Adrenal gland (tissue), 12 donors: Measurements from ENCODE around the gene MIEN1. TPM values are rescaled to one million over a fixed set of nuclear protein-coding genes. Genes with fewer than 3 reads are reported as not detected.

Experiments
- DNase-seq, 7 donors: peaks; one replicate each; pipeline ENCODE4 v3.0.0-alpha.2; 2019 to 2020
- H3K27ac ChIP-seq, 5 donors: fragments of 200-600 bp; sonication (generic) in 4 of 5; 1 replicate in 3 of 5; 2 replicates in 2 of 5; pipeline versions ENCODE4 v1.5.1 to v1.8.0; 2016 to 2020; ENCODE audit warnings: mild to moderate bottlenecking in 1 of 5
- H3K27me3 ChIP-seq: fragments of 200-600 bp; 2 replicates; pipeline ENCODE4 v1.8.0; 2021
- H3K36me3 ChIP-seq, 2 donors: fragments of 200-600 bp; replicated peaks in 1 of 2; 1 replicate in 1 of 2; 2 replicates in 1 of 2; pipeline versions ENCODE4 v1.5.1 to v1.8.0; 2018 to 2022
- H3K4me1 ChIP-seq, 2 donors: fragments of 200-600 bp; replicated peaks in 1 of 2; 1 replicate in 1 of 2; 2 replicates in 1 of 2; pipeline versions ENCODE4 v1.5.1 to v1.8.0; 2018 to 2021
- H3K4me3 ChIP-seq, 4 donors: fragments of 200-600 bp; sonication (generic) in 3 of 4; one replicate each; pipeline ENCODE4 v1.5.1; 2016 to 2018
- H3K9me3 ChIP-seq, 3 donors: fragments of 200-600 bp; sonication (generic) in 1 of 3; replicated peaks in 1 of 3; 1 replicate in 2 of 3; 2 replicates in 1 of 3; pipeline versions ENCODE4 v1.5.1 to v1.8.0; 2016 to 2021
- CTCF ChIP-seq, 6 experiments: fragments of 450-650 bp in 4 of 6; fragments of 200-600 bp in 2 of 6; sonication (generic) in 1 of 6; IDR thresholded peaks; 1 replicate in 5 of 6; 2 replicates in 1 of 6; pipeline versions ENCODE4 v1.5.1 to v1.8.0; 2016 to 2021; ENCODE audit warnings: antibody characterized with exemption in 6 of 6, mild to moderate bottlenecking in 2 of 6, moderate library complexity in 1 of 6
- POLR2A ChIP-seq, 2 donors: fragments of 450-650 bp; IDR thresholded peaks; one replicate each; pipeline ENCODE4 v1.6.1; 2017; ENCODE audit warnings: antibody characterized with exemption in 2 of 2, mild to moderate bottlenecking in 2 of 2, moderate library complexity in 1 of 2
- WGBS, 4 donors: extraction: QIAGEN DNeasy Blood & Tissue Kit in 2 of 4; methylation state at CpG; one replicate each; pipeline versions ENCODE4 v1.1.5 to v1.1.7; 2013 to 2017; 5-methylcytosine and 5-hydroxymethylcytosine counted together
- intact Hi-C, 2 donors: fragments of 100-400 bp; cut with DNase I; formaldehyde crosslinking; loops; one replicate each; pipeline versions ENCODE4 v1.14.1 to v1.15.0; 2022 to 2023
- polyA plus RNA-seq, 3 donors: library from polyadenylated mRNA; stranded (reverse); fragments of 200-250 nt in 2 of 3; fragments of 350-450 nt in 1 of 3; fragmentation: Illumina TruSeq in 1 of 3; extraction: RNeasy Lipid Tissue Mini Kit (QIAGEN cat#74804) in 1 of 3; gene quantifications; one replicate each; pipeline ENCODE4 v1.2.3, GENCODE V29; 2013 to 2014
- total RNA-seq, 9 donors: library from RNA; depleted of rRNA in 4 of 9; stranded (reverse); fragments of >200 nt in 4 of 9; fragments of 120-200 nt in 1 of 9; fragmentation: NEBNext Ultra II Directional in 1 of 9; extraction: Animal tissue kit (Norgen Biotek cat#: 25700) in 1 of 9; gene quantifications; one replicate each; pipeline versions ENCODE4 v1.1.0 to v1.2.4, GENCODE V29; 2013 to 2023
- donor health status: healthy with polysubstance abuse.
- donor health status: Bipolar disorder and iron deficiency.
- donor health status: DM: yes; HTN: yes; CAD: no.
- donor health status: DM: no; HTN: no; CAD: no.
- donor health status: DM: no; HTN: no; CAD: no.
- donor health status: DM: yes; HTN: yes; CAD: no.

MIEN1 gene
- total and polyA plus RNA-seq, 12 donors = 41.9 to 210 (median 51.0) TPM

GRCh38 chr17:39696731-39697130 is 33.6 kb downstream of the MIEN1 start:
- peaks cover 16% of the 10 kb centered on the region for H3K27me3 ChIP-seq
- no peaks in the 10 kb centered on the region for H3K4me1 ChIP-seq
- 79 to 84% (median 82%) methylated on average over 5 to 6 of the region's 6 CpGs for WGBS, 4 donors
- TF ChIP-seq CTCF (IDR thresholded peaks at IDR 0.05) (no peak), POLR2A (IDR thresholded peaks at IDR 0.05) (no peak)
- H3K9me3 ChIP-seq = no peaks in the 10 kb centered on the region
- H3K4me3 ChIP-seq = no peak overlapping the region
- H3K36me3 ChIP-seq = no peaks in the 10 kb centered on the region
- intact Hi-C loops = no loop called here
- no peak for DNase-seq
- H3K27ac ChIP-seq = no peak overlapping the region

GRCh38 chr17:39695089-39695474 is 35.2 kb downstream of the MIEN1 start:
- DNase-seq = no peak
- 83 to 87% (median 86%) methylated on average over 2 of the region's 2 CpGs for WGBS, 4 donors

GRCh38 chr17:39694593-39694992 is 35.7 kb downstream of the MIEN1 start:
- Histone ChIP-seq H3K27me3 (peaks cover 7% of the 10 kb centered on the region), H3K36me3 (no peaks in the 10 kb centered on the region), H3K27ac (no peak overlapping the region), H3K4me1 (no peaks in the 10 kb centered on the region), H3K4me3 (no peak overlapping the region), H3K9me3 (no peaks in the 10 kb centered on the region)
- TF ChIP-seq POLR2A (IDR thresholded peaks at IDR 0.05) = no peak
- no peak for TF ChIP-seq CTCF (IDR thresholded peaks at IDR 0.05)
- no peak for DNase-seq
- WGBS, 4 donors = 86 to 96% (median 87%) methylated on average over 5 of the region's 5 CpGs
- intact Hi-C loops = no loop called here

More at GRCh38 chr17:39695089-39695474, 35.2 kb downstream of the MIEN1 start:
- no peaks in the 10 kb centered on the region for H3K4me1 ChIP-seq
- no peak for TF ChIP-seq CTCF (IDR thresholded peaks at IDR 0.05)
- no peak for TF ChIP-seq POLR2A (IDR thresholded peaks at IDR 0.05)
- no peak overlapping the region for H3K27ac ChIP-seq
- H3K9me3 ChIP-seq = no peaks in the 10 kb centered on the region
- intact Hi-C loops = no loop called here
- peaks cover 12% of the 10 kb centered on the region for H3K27me3 ChIP-seq
- no peak overlapping the region for H3K4me3 ChIP-seq
- no peaks in the 10 kb centered on the region for H3K36me3 ChIP-seq

GRCh38 chr17:39688945-39689344 is 41.4 kb downstream of the MIEN1 start:
- intact Hi-C loops = no loop called here
- TF ChIP-seq POLR2A (IDR thresholded peaks at IDR 0.05) = no peak
- TF ChIP-seq CTCF (IDR thresholded peaks at IDR 0.05) = no peak
- Histone ChIP-seq H3K36me3 (no peaks in the 10 kb centered on the region), H3K9me3 (no peaks in the 10 kb centered on the region), H3K4me3 (peak overlapping the region in 1 of 4 donors; percentile 66), H3K27me3 (no peaks in the 10 kb centered on the region), H3K27ac (no peak overlapping the region), H3K4me1 (peaks cover 8 to 14% of the 10 kb centered on the region in 2 donors)
- 46 to 58% (median 51%) methylated on average over 3 of the region's 3 CpGs for WGBS, 4 donors
- no peak for DNase-seq
